ENCODE results near the gene SHROOM1.

Gene SHROOM1

DNA sequence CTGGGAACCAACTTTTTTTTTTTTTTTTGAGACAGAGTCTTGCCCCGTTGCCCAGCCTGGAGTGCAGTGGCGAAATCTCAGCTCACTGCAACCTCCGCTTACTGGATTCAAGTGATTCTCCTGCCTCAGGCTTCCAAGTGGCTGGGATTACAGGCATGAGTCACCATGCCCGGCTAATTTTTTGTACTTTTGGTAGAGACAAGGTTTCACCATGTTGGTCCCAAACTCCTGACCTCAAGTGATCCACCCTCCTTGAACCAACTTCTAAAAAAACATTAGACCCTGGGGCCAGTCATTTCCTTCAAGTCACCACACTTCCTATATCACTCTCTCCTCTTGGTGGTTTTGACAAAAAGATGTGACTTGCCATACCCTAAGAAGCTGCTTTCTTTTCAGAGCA is 10.9 kb upstream of the SHROOM1 start:
- Histone ChIP-seq H3F3A (ENCODE audit: insufficient read depth, low read length) (no peaks in the 10 kb centered on the region), H2AFZ (ENCODE audit: low read length) (no peak overlapping the region), H3K9me3 (replicated peaks; ENCODE audit: insufficient read depth, low read length) (no peaks in the 10 kb centered on the region), H3K4me1 (ENCODE audit: low read length) (no peaks in the 10 kb centered on the region), H3K9me2 (replicated peaks; ENCODE audit: insufficient read depth, low read length) (no peaks in the 10 kb centered on the region), H4K20me1 (ENCODE audit: insufficient read depth, low read length) (no peaks in the 10 kb centered on the region), H3K79me2 (ENCODE audit: low read length) (no peaks in the 10 kb centered on the region), H3K4me3 (ENCODE audit: low read length) (no peak overlapping the region), H3K27ac (ENCODE audit: low read length) (no peak overlapping the region), H3K27me3 (replicated peaks; ENCODE audit: insufficient read depth, low read length) (no peaks in the 10 kb centered on the region), H3K4me2 (ENCODE audit: low read depth, low read length) (no peak overlapping the region), H3K9ac (ENCODE audit: low read length) (no peak overlapping the region), H3K36me3 (replicated peaks; ENCODE audit: insufficient read depth, low read length) (no peaks in the 10 kb centered on the region)
- TF ChIP-seq EZH2phosphoT487 (IDR thresholded peaks at IDR 0.05; ENCODE audit: low read length): no peak
- DNase-seq: no peak

DNA sequence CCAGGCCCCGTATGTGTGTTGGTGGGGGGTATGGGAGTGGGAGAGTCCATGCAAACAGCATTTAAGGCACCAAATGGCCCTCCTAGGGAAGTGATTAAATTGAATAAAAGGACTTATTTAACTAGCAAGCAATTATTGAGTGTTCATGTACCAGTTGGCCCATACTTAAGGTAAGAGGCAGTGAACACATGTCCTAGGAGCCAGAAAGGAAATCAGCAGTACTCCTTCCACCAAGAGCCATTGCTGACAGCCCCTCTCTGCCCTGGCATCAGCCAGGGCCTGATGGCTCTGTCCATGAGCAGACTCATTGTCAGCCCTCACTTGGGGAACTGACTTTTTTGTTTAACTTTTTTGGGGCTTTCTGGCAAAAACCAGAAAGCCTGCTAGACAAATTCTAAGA is 10.4 kb upstream of the SHROOM1 start:
- no peaks in the 10 kb centered on the region for H3K36me3 ChIP-seq (replicated peaks; ENCODE audit: insufficient read depth, low read length)
- H3K4me3 ChIP-seq (ENCODE audit: low read length): no peak overlapping the region
- no peak for DNase-seq
- H3K9me3 ChIP-seq (replicated peaks; ENCODE audit: insufficient read depth, low read length): no peaks in the 10 kb centered on the region
- no peaks in the 10 kb centered on the region for H4K20me1 ChIP-seq (ENCODE audit: insufficient read depth, low read length)
- no peaks in the 10 kb centered on the region for H3F3A ChIP-seq (ENCODE audit: insufficient read depth, low read length)
- no peaks in the 10 kb centered on the region for H3K9me2 ChIP-seq (replicated peaks; ENCODE audit: insufficient read depth, low read length)
- H3K27me3 ChIP-seq (replicated peaks; ENCODE audit: insufficient read depth, low read length): no peaks in the 10 kb centered on the region
- no peaks in the 10 kb centered on the region for H3K79me2 ChIP-seq (ENCODE audit: low read length)
- no peaks in the 10 kb centered on the region for H3K4me1 ChIP-seq (ENCODE audit: low read length)
- no peak overlapping the region for H3K9ac ChIP-seq (ENCODE audit: low read length)
- H3K27ac ChIP-seq (ENCODE audit: low read length): no peak overlapping the region
- TF ChIP-seq, protein P1, sequence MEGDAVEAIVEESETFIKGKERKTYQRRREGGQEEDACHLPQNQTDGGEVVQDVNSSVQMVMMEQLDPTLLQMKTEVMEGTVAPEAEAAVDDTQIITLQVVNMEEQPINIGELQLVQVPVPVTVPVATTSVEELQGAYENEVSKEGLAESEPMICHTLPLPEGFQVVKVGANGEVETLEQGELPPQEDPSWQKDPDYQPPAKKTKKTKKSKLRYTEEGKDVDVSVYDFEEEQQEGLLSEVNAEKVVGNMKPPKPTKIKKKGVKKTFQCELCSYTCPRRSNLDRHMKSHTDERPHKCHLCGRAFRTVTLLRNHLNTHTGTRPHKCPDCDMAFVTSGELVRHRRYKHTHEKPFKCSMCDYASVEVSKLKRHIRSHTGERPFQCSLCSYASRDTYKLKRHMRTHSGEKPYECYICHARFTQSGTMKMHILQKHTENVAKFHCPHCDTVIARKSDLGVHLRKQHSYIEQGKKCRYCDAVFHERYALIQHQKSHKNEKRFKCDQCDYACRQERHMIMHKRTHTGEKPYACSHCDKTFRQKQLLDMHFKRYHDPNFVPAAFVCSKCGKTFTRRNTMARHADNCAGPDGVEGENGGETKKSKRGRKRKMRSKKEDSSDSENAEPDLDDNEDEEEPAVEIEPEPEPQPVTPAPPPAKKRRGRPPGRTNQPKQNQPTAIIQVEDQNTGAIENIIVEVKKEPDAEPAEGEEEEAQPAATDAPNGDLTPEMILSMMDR (IDR thresholded peaks at IDR 0.05; ENCODE audit: low read length): no peak
- TF ChIP-seq EZH2phosphoT487 (IDR thresholded peaks at IDR 0.05; ENCODE audit: low read length): no peak
- H2AFZ ChIP-seq (ENCODE audit: low read length): no peak overlapping the region
- no peak overlapping the region for H3K4me2 ChIP-seq (ENCODE audit: low read depth, low read length)

- Histone ChIP-seq H2AFZ (ENCODE audit: low read length) (no peak overlapping the region), H3K9me2 (replicated peaks; ENCODE audit: insufficient read depth, low read length) (no peaks in the 10 kb centered on the region), H3K9ac (ENCODE audit: low read length) (no peak overlapping the region), H4K20me1 (ENCODE audit: insufficient read depth, low read length) (no peaks in the 10 kb centered on the region), H3K4me1 (ENCODE audit: low read length) (no peaks in the 10 kb centered on the region), H3K9me3 (replicated peaks; ENCODE audit: insufficient read depth, low read length) (no peaks in the 10 kb centered on the region), H3F3A (ENCODE audit: insufficient read depth, low read length) (no peaks in the 10 kb centered on the region), H3K36me3 (replicated peaks; ENCODE audit: insufficient read depth, low read length) (no peaks in the 10 kb centered on the region), H3K27me3 (replicated peaks; ENCODE audit: insufficient read depth, low read length) (no peaks in the 10 kb centered on the region), H3K4me2 (ENCODE audit: low read depth, low read length) (no peak overlapping the region), H3K79me2 (ENCODE audit: low read length) (no peaks in the 10 kb centered on the region), H3K27ac (ENCODE audit: low read length) (no peak overlapping the region), H3K4me3 (ENCODE audit: low read length) (no peak overlapping the region)
- no peak for TF ChIP-seq EZH2 (optimal IDR thresholded peaks at IDR 0.05; ENCODE audit: low read depth, low read length)
- TF ChIP-seq, protein P1 (IDR thresholded peaks at IDR 0.05; ENCODE audit: low read length): no peak
- no peak for TF ChIP-seq EZH2phosphoT487 (IDR thresholded peaks at IDR 0.05; ENCODE audit: low read length)
- no peak for DNase-seq
Measured at GRCh38 chr5:132840313-132840712, 9.9 kb upstream of the SHROOM1 start.

DNA sequence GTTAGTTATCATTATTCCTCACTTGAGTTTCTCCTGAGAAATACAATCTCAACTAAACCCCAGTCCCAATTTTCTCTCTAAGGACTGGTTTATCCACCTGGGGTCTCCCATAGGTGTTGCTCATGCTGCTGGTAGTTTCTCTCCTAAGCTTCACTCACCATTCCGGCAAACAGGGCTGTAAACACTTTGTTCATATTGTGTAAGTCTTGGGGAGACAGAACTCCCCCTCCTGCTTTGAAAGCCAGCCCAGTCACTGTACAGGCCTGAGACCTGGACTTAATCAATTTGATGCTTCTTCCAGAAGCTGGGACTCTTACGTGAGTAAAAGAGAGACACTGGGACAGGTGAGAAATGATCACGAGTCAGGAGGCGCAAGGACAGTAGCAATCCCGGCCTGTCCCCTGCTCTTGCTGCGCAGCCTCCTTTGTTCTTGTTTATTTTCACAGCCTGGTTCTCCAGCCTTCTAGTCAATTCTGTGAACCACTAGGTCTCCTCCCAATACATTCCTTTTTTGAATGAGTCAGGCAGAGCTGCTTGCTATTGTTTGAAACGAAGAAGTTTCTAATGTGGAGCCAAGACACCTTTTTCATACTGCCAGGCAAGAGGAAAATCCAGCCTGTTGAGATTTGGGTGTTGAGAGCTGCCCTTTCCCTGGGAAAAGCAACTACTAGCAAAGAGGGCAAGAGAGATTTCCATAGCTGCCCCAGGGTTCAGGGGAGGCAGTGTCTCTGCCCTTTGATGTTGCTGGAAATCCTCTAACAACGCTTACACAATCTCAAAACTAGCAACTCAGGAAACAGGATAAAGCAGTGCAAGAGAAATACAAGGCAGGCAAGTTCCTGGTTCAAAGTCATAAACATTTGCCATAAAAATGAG is 9.2 kb upstream of the SHROOM1 start:
- no peak overlapping the region for H3K9ac ChIP-seq (ENCODE audit: low read length)

More for the DNA sequence above, 9.2 kb upstream of the SHROOM1 start:
- no peaks in the 10 kb centered on the region for H3K27me3 ChIP-seq (replicated peaks; ENCODE audit: insufficient read depth, low read length)
- H3K79me2 ChIP-seq (ENCODE audit: low read length): no peaks in the 10 kb centered on the region
- no peak overlapping the region for H3K4me2 ChIP-seq (ENCODE audit: low read depth, low read length)
- H3K9me2 ChIP-seq (replicated peaks; ENCODE audit: insufficient read depth, low read length): no peaks in the 10 kb centered on the region
- no peak for DNase-seq
- H3K36me3 ChIP-seq (replicated peaks; ENCODE audit: insufficient read depth, low read length): no peaks in the 10 kb centered on the region
- TF ChIP-seq, protein P1 (IDR thresholded peaks at IDR 0.05; ENCODE audit: low read length): no peak
- no peak for TF ChIP-seq EZH2phosphoT487 (IDR thresholded peaks at IDR 0.05; ENCODE audit: low read length)
- no peaks in the 10 kb centered on the region for H4K20me1 ChIP-seq (ENCODE audit: insufficient read depth, low read length)
- no peak overlapping the region for H2AFZ ChIP-seq (ENCODE audit: low read length)
- H3K27ac ChIP-seq (ENCODE audit: low read length): no peak overlapping the region
- H3K9me3 ChIP-seq (replicated peaks; ENCODE audit: insufficient read depth, low read length): no peaks in the 10 kb centered on the region
- H3F3A ChIP-seq (ENCODE audit: insufficient read depth, low read length): no peaks in the 10 kb centered on the region
- H3K4me3 ChIP-seq (ENCODE audit: low read length): no peak overlapping the region
- no peaks in the 10 kb centered on the region for H3K4me1 ChIP-seq (ENCODE audit: low read length)
